K562 (cell line): ENCODE measurements around the gene LRP10. TPM values are rescaled to one million over a fixed set of nuclear protein-coding genes. Genes with fewer than 3 reads are reported as not detected.

ENCODE experiments used
- ATAC-seq: fragments of 200-7000 bp; cut with Tn5 transposase; 3 replicates; pipeline ENCODE4 v1.9.1; 2020; ENCODE audit warnings: moderate library complexity
- BruUV-seq: library from RNA; stranded (reverse); fragments of 400-500 nt; replicated peaks from 2 replicates; lab custom pipeline; 2021; lab: Mats Ljungman, UMichigan
- CTCF ChIA-PET: fragments of 300-600 bp; formaldehyde crosslinking; extraction: SDS; loops from one replicate; lab custom pipeline; 2021; ENCODE audit warnings: low intra/inter-chr PET ratio; lab: Yijun Ruan, JAX
- POLR2A ChIA-PET: fragments of 300-600, 350-650 bp; sonication (Branson Sonifier 250); formaldehyde crosslinking; extraction: SDS; loops from one replicate; lab custom pipeline; 2021; ENCODE audit warnings: antibody characterized with exemption, inconsistent platforms; lab: Yijun Ruan, JAX
- DNase-seq, 4 experiments: peaks; one replicate each; pipeline versions ENCODE4 v3.0.0 to v3.0.0-alpha.2; 2011 to 2018; ENCODE audit warnings: low spot score in 3 of 4, mixed read lengths in 3 of 4; ENCODE audit errors: extremely low read depth in 1 of 4
- FAIRE-seq: peaks from 2 replicates; lab custom pipeline; 2011; peaks lifted over from hg19 to GRCh38; lab: Jason Lieb, UNC
- H2AFZ ChIP-seq: 2 replicates; pipeline ENCODE4 v1.6.0; 2011; ENCODE audit warnings: low read depth, low read length, control low read depth, inconsistent platforms
- H3K27ac ChIP-seq: fragments of 200-600 bp; 3 replicates; pipeline ENCODE4 v1.8.0; 2011; ENCODE audit warnings: low read depth, mild to moderate bottlenecking, control low read depth, inconsistent platforms, low read length, moderate library complexity, mixed read lengths; ENCODE audit errors: extremely low read depth
- H3K27me3 ChIP-seq, 2 experiments: fragments of 300-600 bp in 1 of 2; 2 replicates in 1 of 2; 3 replicates in 1 of 2; pipeline versions ENCODE4 v1.6.0 to v1.8.0; 2011; ENCODE audit warnings: inconsistent platforms in 2 of 2, low read length in 2 of 2, mild to moderate bottlenecking in 1 of 2, mixed read lengths in 1 of 2, moderate library complexity in 1 of 2; ENCODE audit not compliant: control insufficient read depth in 2 of 2, insufficient read depth in 2 of 2
- H3K36me3 ChIP-seq: fragments of 300-600 bp; 3 replicates; pipeline ENCODE4 v1.8.0; 2011; ENCODE audit warnings: mild to moderate bottlenecking, low read length, inconsistent platforms; ENCODE audit not compliant: control insufficient read depth, insufficient read depth
- H3K4me1 ChIP-seq, 2 experiments: fragments of 200-600 bp in 1 of 2; replicated peaks in 1 of 2; 2 replicates in 1 of 2; 3 replicates in 1 of 2; pipeline versions ENCODE4 v1.5.1 to v1.8.0; 2011; ENCODE audit warnings: inconsistent platforms in 2 of 2, low read length in 2 of 2, mild to moderate bottlenecking in 1 of 2, mixed read lengths in 1 of 2, moderate library complexity in 1 of 2; ENCODE audit not compliant: control insufficient read depth in 2 of 2, insufficient read depth in 2 of 2
- H3K4me2 ChIP-seq: 2 replicates; pipeline ENCODE4 v1.6.1; 2011; ENCODE audit warnings: low read length, control low read depth, inconsistent platforms, mixed read lengths; ENCODE audit not compliant: insufficient read depth
- H3K4me3 ChIP-seq: fragments of 200-600 bp; sonication (generic), shearing (Covaris generic); 2 replicates; pipeline ENCODE4 v1.5.1; 2016; ENCODE audit warnings: control low read depth, inconsistent platforms
- H3K79me2 ChIP-seq: fragments of 200-600 bp; 3 replicates; pipeline ENCODE4 v1.8.0; 2011; ENCODE audit warnings: low read length, inconsistent platforms; ENCODE audit not compliant: control insufficient read depth, insufficient read depth
- H3K9ac ChIP-seq, 2 experiments: 2 replicates each; pipeline versions ENCODE4 v1.6.0 to v1.6.1; 2011; ENCODE audit warnings: low read depth in 2 of 2, low read length in 2 of 2, control low read depth in 1 of 2, inconsistent platforms in 1 of 2, mild to moderate bottlenecking in 1 of 2, mixed read lengths in 1 of 2; ENCODE audit not compliant: insufficient read depth in 1 of 2
- H3K9me1 ChIP-seq: one replicate; pipeline ENCODE4 v1.6.0; 2011; ENCODE audit warnings: inconsistent platforms, mild to moderate bottlenecking, low read length, moderate library complexity; ENCODE audit not compliant: control insufficient read depth, insufficient read depth
- H3K9me3 ChIP-seq: replicated peaks from 2 replicates; pipeline ENCODE4 v1.5.1; 2011; ENCODE audit warnings: low read depth, low read length, inconsistent platforms; ENCODE audit not compliant: control insufficient read depth, insufficient read depth
- H4K20me1 ChIP-seq: replicated peaks from 2 replicates; pipeline ENCODE4 v1.6.1; 2011; ENCODE audit warnings: low read length, inconsistent platforms, mixed read lengths; ENCODE audit not compliant: control insufficient read depth, insufficient read depth
- CREBBP ChIP-seq: IDR thresholded peaks from one replicate; pipeline ENCODE4 v1.6.1; 2012; ENCODE audit warnings: low read depth, mild to moderate bottlenecking, control low read depth, inconsistent platforms, low read length
- FOXP1 ChIP-seq: sonication (generic); formaldehyde crosslinking; IDR thresholded peaks from 2 replicates; pipeline ENCODE4 v1.8.0; 2022; ENCODE audit warnings: mild to moderate bottlenecking, missing genetic modification reagents
- HLTF ChIP-seq: fragments of 450-650 bp; IDR thresholded peaks from 2 replicates; pipeline ENCODE4 v1.6.1; 2016
- PTTG1 ChIP-seq: fragments of 450-650 bp; IDR thresholded peaks from 2 replicates; pipeline ENCODE4 v1.6.1; 2016; ENCODE audit warnings: low read depth, mild to moderate bottlenecking, missing genetic modification characterization, missing compliant biosample characterization
- ZFP91 ChIP-seq: sonication (generic); formaldehyde crosslinking; IDR thresholded peaks from 2 replicates; pipeline ENCODE4 v1.8.0; 2022; ENCODE audit warnings: mild to moderate bottlenecking, missing genetic modification reagents
- ZNF696 ChIP-seq: fragments of 250-450 bp; sonication (Bioruptor Pico); conservative IDR thresholded peaks from 2 replicates; pipeline ENCODE4 v1.4.0; 2020; ENCODE audit warnings: mild to moderate bottlenecking, moderate library complexity
- WGBS: fragments of 100-300 bp; shearing (Covaris generic); methylation state at CpG from one replicate; pipeline ENCODE4 v1.1.6; 2016; ENCODE audit warnings: low coverage, mixed read lengths; ENCODE audit not compliant: insufficient coverage; ENCODE audit errors: missing lambda C conversion rate; 5-methylcytosine and 5-hydroxymethylcytosine counted together
- in situ Hi-C: fragments of 300-500 bp; cut with MboI; formaldehyde crosslinking; loops from 4 replicates; pipeline ENCODE4 v1.15.0; 2018; ENCODE audit warnings: inconsistent platforms, mixed read lengths
- intact Hi-C: fragments of 100-400 bp; cut with micrococcal nuclease; formaldehyde crosslinking; loops from 2 replicates; pipeline ENCODE4 v1.14.2; 2022
- polyA plus RNA-seq, 8 experiments: library from polyadenylated mRNA; depleted of rRNA in 4 of 8; stranded (reverse) in 5 of 8; unstranded in 3 of 8; fragments of >200 nt; fragmentation: Nextera tagmentation in 2 of 8; fragmentation: Illumina TruSeq in 1 of 8; extraction: Ambion mirVana in 2 of 8; extraction: Trizol in 1 of 8; gene quantifications; 2 replicates each; pipeline versions ENCODE4 v1.2.1 to v1.2.3, GENCODE V29; 2011 to 2014; ENCODE audit warnings: inconsistent platforms in 1 of 8, missing spikeins in 1 of 8
- total RNA-seq, 7 experiments: library from RNA; depleted of rRNA in 6 of 7; stranded (reverse); fragments of >200 nt in 6 of 7; fragmentation: Illumina TruSeq in 2 of 7; extraction: Trizol in 2 of 7; gene quantifications; 2 replicates each; pipeline versions ENCODE4 v1.2.1 to v1.2.3, GENCODE V29; 2011 to 2021; ENCODE audit warnings: low replicate concordance in 1 of 7

LRP10 gene
- total and polyA plus RNA-seq, 9 of the 15 experiments (the other 6 are each of a cell fraction or from before 2014, with no cell fraction given): 1.3 to 45.5 (median 10.9) TPM

GRCh38 chr14:22925513-22925912 is 54.0 kb downstream of the LRP10 start:
- H4K20me1 ChIP-seq: no peaks in the 10 kb centered on the region
- CTCF ChIA-PET: no interaction called here
- H3K27ac ChIP-seq: no peak overlapping the region
- H3K9ac ChIP-seq: no peak overlapping the region
- in situ Hi-C loops: no loop called here
- no peak for ATAC-seq
- DNase-seq: no peak
- no peaks in the 10 kb centered on the region for H3K9me1 ChIP-seq
- peaks cover 10 to 22% of the 10 kb centered on the region in 2 experiments; a peak in 4 of 5 replicates for H3K4me1 ChIP-seq
- peaks cover 40% of the 10 kb centered on the region for H3K79me2 ChIP-seq
- FAIRE-seq: no peak
- intact Hi-C loops: no loop called here
- TF ChIP-seq ZNF696 (CRISPR knock-in tag) (no peak), HLTF (no peak), ZFP91 (CRISPR knock-in tag) (no peak), CREBBP (no peak), FOXP1 (CRISPR knock-in tag) (no peak), PTTG1 (no peak)
- TF ChIP-seq, all 486 proteins: peak for 0
- no TSS peak for BruUV-seq
- no peak overlapping the region for H3K4me2 ChIP-seq
- 93% methylated on average over 8 of the region's 8 CpGs for WGBS
- H3K36me3 ChIP-seq: peaks cover 75% of the 10 kb centered on the region
- H3K27me3 ChIP-seq: no peaks in the 10 kb centered on the region
- H3K4me3 ChIP-seq: no peak overlapping the region
- H3K9me3 ChIP-seq: no peaks in the 10 kb centered on the region
- POLR2A ChIA-PET: no interaction called here
- no peak overlapping the region for H2AFZ ChIP-seq
